IMR-90 (cell line): Measurements from ENCODE around the gene LTC4S. TPM values are rescaled to one million over a fixed set of nuclear protein-coding genes. Genes with fewer than 3 reads are reported as not detected.
A peak's percentile ranks its signal among the peaks of the same experiment; 100 is the strongest.

ENCODE experiments used
- ATAC-seq: fragments of 200-7000 bp; cut with Tn5 transposase; 2 replicates; pipeline ENCODE4 v1.9.1; 2020; ENCODE audit warnings: low read depth, mild to moderate bottlenecking, moderate library complexity
- BruUV-seq: library from RNA; stranded (reverse); fragments of 400-500 nt; replicated peaks from 2 replicates; lab custom pipeline; 2021; lab: Mats Ljungman, UMichigan
- CTCF ChIA-PET: fragments of 300-600 bp; formaldehyde crosslinking; extraction: SDS; loops from one replicate; lab custom pipeline; 2021; ENCODE audit warnings: antibody characterized with exemption; lab: Yijun Ruan, JAX
- POLR2A ChIA-PET: fragments of 300-600 bp; sonication (Branson Sonifier 250); formaldehyde crosslinking; loops from one replicate; lab custom pipeline; 2022; ENCODE audit warnings: antibody characterized with exemption; ENCODE audit not compliant: unreplicated experiment; lab: Charles Lee
- DNase-seq: peaks from one replicate; pipeline ENCODE4 v3.0.0; 2013
- H2AFZ ChIP-seq: replicated peaks from 2 replicates; pipeline ENCODE3; 2013; ENCODE audit warnings: low read length, mild to moderate bottlenecking; ENCODE audit not compliant: poor library complexity
- H2AK5ac ChIP-seq: 2 replicates; pipeline ENCODE4 v1.6.1; 2013; ENCODE audit warnings: low read depth, low read length, inconsistent platforms
- H2AK9ac ChIP-seq: replicated peaks from 2 replicates; pipeline ENCODE3; 2013; ENCODE audit warnings: mild to moderate bottlenecking, low read depth, low read length, moderate library complexity; ENCODE audit not compliant: poor library complexity
- H2BK120ac ChIP-seq: 2 replicates; pipeline ENCODE4 v1.6.1; 2013; ENCODE audit warnings: low read depth, low read length, inconsistent platforms
- H2BK15ac ChIP-seq: 3 replicates; pipeline ENCODE4 v1.6.1; 2013; ENCODE audit warnings: low read depth, low read length, inconsistent platforms
- H2BK20ac ChIP-seq: 2 replicates; pipeline ENCODE4 v1.6.1; 2013; ENCODE audit warnings: low read depth, mild to moderate bottlenecking, inconsistent platforms, low read length, moderate library complexity
- H2BK5ac ChIP-seq: 2 replicates; pipeline ENCODE4 v1.6.1; 2013; ENCODE audit warnings: mild to moderate bottlenecking, low read depth, low read length, inconsistent platforms; ENCODE audit not compliant: poor library complexity, severe bottlenecking
- H3K14ac ChIP-seq: replicated peaks from 2 replicates; pipeline ENCODE4 v1.6.1; 2013; ENCODE audit warnings: low read depth, low read length, inconsistent platforms
- H3K18ac ChIP-seq: 2 replicates; pipeline ENCODE4 v1.6.1; 2013; ENCODE audit warnings: low read depth, low read length, control low read depth
- H3K23ac ChIP-seq: 2 replicates; pipeline ENCODE4 v1.6.1; 2013; ENCODE audit warnings: low read depth, low read length, inconsistent platforms
- H3K27ac ChIP-seq: 2 replicates; pipeline ENCODE4 v1.5.1; 2013; ENCODE audit warnings: mild to moderate bottlenecking, control low read depth, low read length; ENCODE audit not compliant: insufficient read depth
- H3K27me3 ChIP-seq: 2 replicates; pipeline ENCODE4 v1.6.1; 2013; ENCODE audit warnings: low read length; ENCODE audit not compliant: control insufficient read depth, insufficient read depth
- H3K36me3 ChIP-seq: 2 replicates; pipeline ENCODE4 v1.6.1; 2013; ENCODE audit warnings: low read length, mixed read lengths; ENCODE audit not compliant: control insufficient read depth, insufficient read depth
- H3K4ac ChIP-seq: 2 replicates; pipeline ENCODE4 v1.6.1; 2013; ENCODE audit warnings: low read depth, low read length, inconsistent platforms
- H3K4me1 ChIP-seq: 2 replicates; pipeline ENCODE4 v1.6.1; 2013; ENCODE audit warnings: low read length, mixed read lengths; ENCODE audit not compliant: control insufficient read depth, insufficient read depth
- H3K4me2 ChIP-seq: 2 replicates; pipeline ENCODE4 v1.6.1; 2013; ENCODE audit warnings: low read depth, mild to moderate bottlenecking, control low read depth, low read length, moderate library complexity
- H3K4me3 ChIP-seq: 2 replicates; pipeline ENCODE4 v1.5.1; 2013; ENCODE audit warnings: low read depth, mild to moderate bottlenecking, control low read depth, low read length, moderate library complexity; ENCODE audit not compliant: insufficient read depth
- H3K56ac ChIP-seq: 2 replicates; pipeline ENCODE4 v1.6.1; 2013; ENCODE audit warnings: low read length, inconsistent platforms; ENCODE audit not compliant: insufficient read depth; ENCODE audit errors: extremely low read depth
- H3K79me1 ChIP-seq, 2 experiments: 2 replicates each; pipeline ENCODE4 v1.6.1; 2013; ENCODE audit warnings: low read length in 2 of 2, inconsistent platforms in 1 of 2, low read depth in 1 of 2
- H3K9ac ChIP-seq: 2 replicates; pipeline ENCODE4 v1.6.1; 2013; ENCODE audit warnings: low read depth, low read length, control low read depth
- H3K9me1 ChIP-seq: 2 replicates; pipeline ENCODE4 v1.6.1; 2013; ENCODE audit warnings: low read length, inconsistent platforms; ENCODE audit not compliant: insufficient read depth
- H3K9me3 ChIP-seq: 2 replicates; pipeline ENCODE4 v1.6.1; 2013; ENCODE audit warnings: low read length; ENCODE audit not compliant: control insufficient read depth, insufficient read depth
- H4K20me1 ChIP-seq: 2 replicates; pipeline ENCODE4 v1.6.1; 2013; ENCODE audit warnings: low read length, inconsistent platforms; ENCODE audit not compliant: insufficient read depth
- H4K5ac ChIP-seq: 2 replicates; pipeline ENCODE4 v1.6.1; 2013; ENCODE audit warnings: mild to moderate bottlenecking, low read depth, low read length, control low read depth
- H4K8ac ChIP-seq, 2 experiments: 2 replicates each; pipeline ENCODE4 v1.6.1; 2013; ENCODE audit warnings: low read depth in 2 of 2, low read length in 2 of 2, control low read depth in 1 of 2, inconsistent platforms in 1 of 2
- H4K91ac ChIP-seq: 2 replicates; pipeline ENCODE4 v1.6.1; 2013; ENCODE audit warnings: low read depth, low read length, inconsistent platforms; ENCODE audit not compliant: insufficient read depth
- BHLHE40 ChIP-seq: fragments of 150-350 bp; IDR thresholded peaks from 2 replicates; pipeline ENCODE4 v1.6.1; 2016; ENCODE audit warnings: mild to moderate bottlenecking, low read depth, low read length
- CTCF ChIP-seq: conservative IDR thresholded peaks from 2 replicates; pipeline ENCODE4 v1.5.1; 2012; ENCODE audit warnings: mild to moderate bottlenecking, low read depth, low read length, improper control_type of control experiment
- ELK1 ChIP-seq: fragments of 150-350 bp; IDR thresholded peaks from 2 replicates; pipeline ENCODE4 v1.6.1; 2016; ENCODE audit warnings: low read depth, mild to moderate bottlenecking, low read length, moderate library complexity, borderline replicate concordance
- POLR2A ChIP-seq: IDR thresholded peaks from 2 replicates; pipeline ENCODE4 v1.6.1; 2012; ENCODE audit warnings: mild to moderate bottlenecking, low read depth, low read length
- RCOR1 ChIP-seq: IDR thresholded peaks from 2 replicates; pipeline ENCODE4 v1.6.1; 2012; ENCODE audit warnings: mild to moderate bottlenecking, low read length, improper control_type of control experiment; ENCODE audit not compliant: insufficient replicate concordance
- WGBS, 2 experiments: methylation state at CpG; one replicate each; pipeline versions ENCODE4 v1.1.5 to v1.1.7; 2013; ENCODE audit warnings: missing lambda C conversion rate in 2 of 2; ENCODE audit not compliant: insufficient read length in 1 of 2; ENCODE audit errors: extremely low coverage in 2 of 2; 5-methylcytosine and 5-hydroxymethylcytosine counted together
- dilution Hi-C: fragments of 300-500 bp; cut with HindIII; formaldehyde crosslinking; loops from one replicate; pipeline ENCODE4 v1.14.3; 2018; ENCODE audit warnings: low sequenced_read_pairs; ENCODE audit not compliant: unreplicated experiment
- in situ Hi-C: fragments of 300-500 bp; cut with MboI; formaldehyde crosslinking; loops from 3 replicates; pipeline ENCODE4 v1.14.3; 2019; ENCODE audit warnings: low sequenced_read_pairs, inconsistent platforms, mixed read lengths
- intact Hi-C: fragments of 100-400 bp; cut with micrococcal nuclease; formaldehyde crosslinking; loops from 2 replicates; pipeline ENCODE4 v1.10.0; 2022
- polyA plus RNA-seq, 3 experiments: library from polyadenylated mRNA; depleted of rRNA; stranded (reverse); fragments of >200 nt; gene quantifications; 2 replicates each; pipeline ENCODE4 v1.2.3, GENCODE V29; 2012; ENCODE audit warnings: low replicate concordance in 1 of 3
- total RNA-seq: library from RNA; depleted of rRNA; stranded (reverse); fragments of >200 nt; gene quantifications from 2 replicates; pipeline ENCODE4 v1.2.3, GENCODE V29; 2012

LTC4S gene
- total and polyA plus RNA-seq, 2 of the 4 experiments (the other 2 are of a cell fraction) = 0.72 TPM; not detected in 1

GRCh38 chr5:179827680-179828079, 33.9 kb downstream of the LTC4S start:
- intact Hi-C loops = no loop called here
- dilution Hi-C loops = no loop called here
- Histone ChIP-seq H4K8ac (no peak overlapping the region), H3K23ac (no peak overlapping the region), H3K36me3 (peaks cover 87% of the 10 kb centered on the region), H2BK5ac (no peak overlapping the region), H2AFZ (no peak overlapping the region), H4K20me1 (peaks cover 94% of the 10 kb centered on the region), H2AK9ac (peak overlapping the region; percentile 45), H2AK5ac (no peak overlapping the region), H2BK120ac (no peak overlapping the region), H3K4me3 (no peak overlapping the region), H3K18ac (no peak overlapping the region), H4K5ac (no peak overlapping the region), H3K27ac (no peak overlapping the region), H3K79me1 (peaks cover 29 to 89% of the 10 kb centered on the region in 2 experiments), H3K27me3 (no peaks in the 10 kb centered on the region), H3K4me2 (no peak overlapping the region), H3K4ac (no peak overlapping the region), H3K4me1 (peaks cover 13% of the 10 kb centered on the region), H3K9me3 (no peaks in the 10 kb centered on the region), H2BK20ac (no peak overlapping the region), H3K14ac (no peak overlapping the region), H3K56ac (no peak overlapping the region), H4K91ac (no peak overlapping the region), H3K9ac (no peak overlapping the region), H3K9me1 (peaks cover 21% of the 10 kb centered on the region), H2BK15ac (no peak overlapping the region)
- in situ Hi-C loops = no loop called here
- WGBS, 2 experiments = 83% methylated on average over 3 of the region's 9 CpGs; no CpG with 5 or more reads in 1 of the 2 experiments
- CTCF ChIA-PET = interaction anchor here (0.5 kb wide), 1 partner anchor 25 kb away, joined by 3 read pairs; no protein-coding TSS in a partner anchor
- DNase-seq = peak; percentile 73
- POLR2A ChIA-PET = interaction anchor here (0.9 to 1.3 kb wide), 2 partner anchors 9 to 36 kb away, joined by 3 to 4 read pairs; no protein-coding TSS in a partner anchor
- no peak for TF ChIP-seq BHLHE40
- TF ChIP-seq ELK1 = no peak
- no peak for TF ChIP-seq RCOR1
- 0 out of 2 replicates have a peak, but pooled peaks have one; percentile 12 for TF ChIP-seq CTCF
- TF ChIP-seq POLR2A = no peak
- BruUV-seq = no TSS peak
- ATAC-seq = peak; percentile 68
